ENCODE measurements around the gene PLEKHH2.
"Not testable (repeated sequence)": the region's sequence is repeated elsewhere in the genome, so short reads cannot be mapped to it uniquely, and the experiment has no call there.

PLEKHH2 gene

DNA sequence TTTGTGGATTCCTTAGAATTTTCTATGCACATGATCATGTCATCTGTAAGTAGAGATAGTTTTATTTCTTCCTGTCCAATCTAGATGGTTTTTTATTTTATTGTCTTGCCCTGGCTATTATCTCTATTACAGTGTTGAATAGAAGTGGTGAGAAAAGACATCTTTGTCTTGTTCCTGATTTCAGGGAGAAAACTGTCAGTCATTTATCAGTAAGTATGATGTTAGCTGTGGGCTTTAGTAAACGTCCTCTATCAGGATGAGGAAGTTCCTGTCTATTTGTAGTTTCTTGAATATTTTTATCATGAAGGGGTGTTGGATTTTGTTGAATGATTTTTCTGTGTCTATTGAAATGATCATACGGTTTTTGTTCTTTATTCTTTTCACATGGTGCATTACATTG lies 5.3 kb downstream of the PLEKHH2 start:
- no peak for DNase-seq

GRCh38 chr2:43643680-43644079 lies 6.6 kb downstream of the PLEKHH2 start:
- DNase-seq = no peak

GRCh38 chr2:43648994-43649701 lies 12.1 kb downstream of the PLEKHH2 start:
- DNase-seq = no peak

DNA sequence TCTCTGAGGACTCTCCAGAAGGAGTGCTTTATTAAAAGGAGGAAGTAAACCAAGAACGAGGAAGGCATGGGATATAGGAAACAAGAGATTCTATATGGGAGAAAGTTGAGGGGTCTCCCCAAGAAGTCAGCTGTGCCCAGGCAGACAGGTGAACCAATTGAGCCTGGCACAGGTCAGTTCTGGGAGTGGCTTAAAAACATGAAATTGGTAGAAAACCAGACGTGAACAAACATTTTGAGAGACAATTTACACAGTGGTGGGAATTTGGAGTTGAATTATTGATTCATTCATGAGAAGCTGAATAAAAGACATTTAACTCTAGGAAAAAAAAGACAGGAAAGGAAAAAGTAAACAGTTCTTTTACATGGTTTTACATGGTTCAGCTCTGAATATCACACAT lies 16.4 kb downstream of the PLEKHH2 start:
- DNase-seq = no peak

DNA sequence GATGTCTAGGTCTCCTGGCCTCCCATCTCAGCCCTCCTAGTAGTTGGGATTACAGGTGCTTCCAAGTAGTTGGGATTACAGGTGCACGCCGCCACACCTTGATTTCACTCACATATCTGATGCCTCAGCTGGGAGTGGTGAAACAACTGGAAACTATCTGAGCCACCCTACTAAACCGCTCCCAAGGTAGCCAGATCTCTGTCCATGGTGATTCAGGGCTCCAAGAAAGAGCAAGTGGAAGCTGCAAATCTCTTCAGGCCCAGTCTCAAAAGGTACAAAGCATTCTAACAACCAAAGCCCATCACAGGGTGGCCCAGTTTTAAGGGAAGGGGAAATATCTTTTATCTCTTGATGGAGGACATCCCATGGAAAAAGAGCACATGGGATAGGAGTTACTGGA lies 20.2 kb downstream of the PLEKHH2 start:
- DNase-seq = no peak

DNA sequence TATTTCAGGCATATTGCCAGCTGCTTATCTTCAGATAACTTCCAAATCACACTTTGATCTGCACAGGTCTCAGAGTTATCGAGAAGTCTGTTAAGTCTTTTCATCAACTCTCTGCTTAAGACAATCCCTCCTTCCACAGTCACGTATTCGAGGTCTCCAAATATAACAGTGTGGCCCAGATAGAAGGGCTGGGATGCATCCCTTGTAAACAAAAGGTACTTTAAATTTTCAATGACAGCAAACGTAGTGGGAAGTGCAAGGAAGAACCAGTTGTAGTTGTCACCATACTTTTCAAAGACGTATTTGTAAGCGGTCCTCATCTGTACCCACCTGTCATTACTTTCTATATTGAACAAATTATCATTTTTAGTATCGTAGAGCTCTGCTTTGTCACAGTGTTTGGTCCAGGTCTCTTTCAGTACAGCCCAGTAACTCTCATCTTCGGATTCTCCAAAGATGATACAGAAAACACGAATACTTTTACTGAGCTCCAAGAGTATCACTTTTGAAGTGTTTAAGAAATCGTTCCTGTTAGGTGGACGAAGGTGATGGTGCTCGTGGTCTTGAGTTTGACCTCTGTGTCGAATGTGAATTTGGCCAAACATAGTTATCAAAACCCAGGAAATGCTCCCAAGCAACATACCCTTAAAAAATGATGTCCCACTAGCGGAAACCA lies 38.7 kb downstream of the PLEKHH2 start:
- DNase-seq = no peak

GRCh38 chr2:43676322-43677050 lies 39.4 kb downstream of the PLEKHH2 start, which contains the start of gene C1GALT1C1L:
Gene C1GALT1C1L (minus strand): TSS chr2:43676429. CDS start chr2:43676322, 107 bp downstream.
- DNase-seq = no peak

DNA sequence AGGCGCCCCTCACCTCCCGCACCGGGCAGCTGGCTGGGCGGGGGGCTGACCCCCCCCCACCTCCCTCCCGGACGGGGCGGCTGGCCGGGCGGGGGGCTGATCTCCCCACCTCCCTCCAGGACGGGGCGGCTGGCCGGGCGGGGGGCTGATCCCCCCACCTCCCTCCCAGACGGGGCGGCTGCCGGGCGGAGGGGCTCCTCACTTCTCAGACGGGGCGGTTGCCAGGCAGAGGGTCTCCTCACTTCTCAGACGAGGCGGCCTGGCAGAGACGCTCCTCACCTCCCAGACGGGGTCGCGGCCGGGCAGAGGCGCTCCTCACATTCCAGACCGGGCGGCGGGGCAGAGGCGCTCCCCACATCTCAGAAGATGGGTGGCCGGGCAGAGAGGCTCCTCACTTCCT lies 40.7 kb downstream of the PLEKHH2 start:
- not testable (repeated sequence) for DNase-seq

GRCh38 chr2:43685357-43685756 lies 48.3 kb downstream of the PLEKHH2 start:
- no peak for DNase-seq

- no peak for DNase-seq
Observed at GRCh38 chr2:43689999-43690398, 52.9 kb downstream of the PLEKHH2 start.

DNA sequence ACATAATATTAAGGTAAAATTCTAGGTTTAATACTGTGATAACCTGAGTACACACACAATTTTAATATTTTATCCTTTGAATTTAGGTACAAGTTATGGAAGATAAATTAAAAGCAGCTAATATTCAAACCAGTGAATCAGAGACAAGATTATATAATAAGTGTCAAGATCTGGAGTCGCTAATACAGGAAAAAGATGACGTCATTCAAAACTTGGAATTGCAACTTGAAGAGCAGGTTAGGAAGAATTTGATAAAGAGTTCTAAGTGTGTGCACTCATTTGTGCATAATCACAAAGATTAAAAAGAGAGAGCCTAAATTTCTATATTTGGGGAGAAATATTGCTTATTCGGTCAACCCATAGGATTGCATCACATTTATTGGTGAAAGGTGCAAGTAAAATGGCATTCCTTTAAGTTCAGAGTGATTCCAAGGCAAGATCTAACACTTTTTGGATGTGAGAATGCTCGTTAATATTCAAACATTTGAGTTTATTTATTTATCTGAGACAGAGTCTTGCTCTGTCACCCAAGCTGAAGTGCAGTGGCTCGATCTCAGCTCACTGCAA lies 55.5 kb downstream of the PLEKHH2 start:
- DNase-seq = no peak

- DNase-seq = not testable (repeated sequence)
Observed at GRCh38 chr2:43698140-43698539, 61.1 kb downstream of the PLEKHH2 start.

DNA sequence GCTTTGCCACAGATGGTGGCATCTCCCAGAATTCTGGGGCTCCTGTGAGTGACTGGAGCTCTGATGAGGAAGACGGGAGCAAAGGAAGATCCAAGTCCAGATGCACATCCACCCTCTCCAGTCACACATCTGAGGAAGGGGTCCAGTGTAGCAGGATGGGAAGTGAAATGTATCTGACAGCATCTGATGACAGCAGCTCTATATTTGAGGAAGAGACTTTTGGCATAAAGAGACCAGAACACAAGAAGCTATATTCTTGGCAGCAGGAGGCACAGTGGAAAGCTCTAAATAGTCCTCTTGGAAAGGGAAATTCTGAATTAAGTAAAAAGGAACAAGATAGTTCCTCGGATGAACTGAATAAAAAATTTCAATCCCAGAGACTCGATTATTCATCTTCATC lies 62.7 kb downstream of the PLEKHH2 start:
- DNase-seq = no peak

- no peak for DNase-seq
Observed at GRCh38 chr2:43701111-43701510, 64.1 kb downstream of the PLEKHH2 start.

DNA sequence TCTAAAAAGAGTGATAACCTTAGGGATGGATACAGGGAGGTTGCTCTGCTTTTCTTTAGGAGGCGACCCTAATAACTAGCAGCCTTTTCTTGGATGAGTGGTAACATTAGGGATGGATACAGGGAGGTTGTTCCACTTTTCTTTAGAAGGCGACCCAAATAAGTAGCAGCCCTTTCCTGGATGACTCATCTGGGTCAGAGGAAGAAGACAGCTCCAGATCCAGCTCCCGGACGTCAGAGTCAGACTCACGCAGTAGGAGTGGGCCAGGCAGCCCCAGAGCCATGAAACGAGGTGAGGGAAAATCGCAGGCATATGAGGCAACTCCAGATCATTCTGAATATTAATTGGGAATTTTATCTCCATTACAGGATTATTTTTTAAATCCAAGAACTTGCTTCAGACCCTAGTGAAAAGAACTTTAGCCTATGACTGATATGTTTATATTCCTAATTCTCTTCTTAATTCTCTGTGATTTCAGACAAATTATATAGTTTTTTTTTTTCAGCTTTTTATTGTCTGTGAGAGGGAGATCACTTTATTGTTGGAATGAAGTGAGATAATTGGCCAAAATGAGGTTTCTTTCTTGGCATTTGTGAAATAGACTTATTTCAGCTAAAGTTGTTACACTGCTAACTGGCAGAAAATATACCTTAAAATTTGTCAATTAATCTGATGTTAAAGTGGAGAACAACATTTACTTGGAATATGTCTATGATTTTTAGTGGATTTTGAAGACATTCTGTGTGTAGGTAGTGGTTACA lies 70.4 kb downstream of the PLEKHH2 start:
- no peak for DNase-seq

DNA sequence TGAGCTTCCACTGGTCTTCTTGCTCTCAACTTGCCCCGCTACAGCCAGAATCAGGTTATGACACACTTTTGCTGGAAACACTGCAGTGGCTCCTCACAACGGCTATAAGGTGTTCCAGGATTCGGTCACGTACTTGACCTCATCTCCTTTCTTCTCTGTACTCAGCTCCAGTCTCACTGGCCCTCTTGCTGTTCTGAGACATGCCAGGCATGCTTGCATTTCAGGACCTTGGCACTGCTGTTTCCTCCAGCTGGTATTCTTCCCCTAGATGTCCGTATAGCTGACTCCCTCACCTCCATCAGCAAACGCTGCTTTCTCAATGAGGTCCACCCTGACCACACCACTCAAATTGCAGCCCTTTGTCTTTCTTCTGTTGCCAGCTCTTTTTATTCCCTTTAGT lies 71.1 kb downstream of the PLEKHH2 start:
- no peak for DNase-seq

DNA sequence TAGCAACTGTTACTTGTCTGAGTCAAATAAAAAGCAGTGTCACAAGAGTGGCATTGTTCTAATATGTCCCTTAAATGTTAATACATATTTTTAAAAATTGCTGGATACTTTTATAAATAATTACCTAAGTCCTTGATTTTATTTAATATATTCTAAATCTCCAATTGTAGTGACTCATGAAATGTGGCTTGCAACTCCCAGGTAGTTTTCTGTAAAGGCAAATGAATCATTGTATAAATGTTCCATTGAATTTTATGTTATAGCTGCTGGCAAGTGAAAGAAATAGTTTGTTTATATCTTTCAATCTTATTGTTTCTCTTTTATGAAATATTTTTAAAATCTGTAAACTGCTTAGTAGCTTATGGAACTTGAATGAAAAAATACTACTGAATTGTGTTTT lies 71.8 kb downstream of the PLEKHH2 start:
- DNase-seq = no peak

- DNase-seq = no peak
Observed at GRCh38 chr2:43710866-43711265, 73.8 kb downstream of the PLEKHH2 start.

GRCh38 chr2:43714164-43714563 lies 77.1 kb downstream of the PLEKHH2 start:
- no peak for DNase-seq

DNA sequence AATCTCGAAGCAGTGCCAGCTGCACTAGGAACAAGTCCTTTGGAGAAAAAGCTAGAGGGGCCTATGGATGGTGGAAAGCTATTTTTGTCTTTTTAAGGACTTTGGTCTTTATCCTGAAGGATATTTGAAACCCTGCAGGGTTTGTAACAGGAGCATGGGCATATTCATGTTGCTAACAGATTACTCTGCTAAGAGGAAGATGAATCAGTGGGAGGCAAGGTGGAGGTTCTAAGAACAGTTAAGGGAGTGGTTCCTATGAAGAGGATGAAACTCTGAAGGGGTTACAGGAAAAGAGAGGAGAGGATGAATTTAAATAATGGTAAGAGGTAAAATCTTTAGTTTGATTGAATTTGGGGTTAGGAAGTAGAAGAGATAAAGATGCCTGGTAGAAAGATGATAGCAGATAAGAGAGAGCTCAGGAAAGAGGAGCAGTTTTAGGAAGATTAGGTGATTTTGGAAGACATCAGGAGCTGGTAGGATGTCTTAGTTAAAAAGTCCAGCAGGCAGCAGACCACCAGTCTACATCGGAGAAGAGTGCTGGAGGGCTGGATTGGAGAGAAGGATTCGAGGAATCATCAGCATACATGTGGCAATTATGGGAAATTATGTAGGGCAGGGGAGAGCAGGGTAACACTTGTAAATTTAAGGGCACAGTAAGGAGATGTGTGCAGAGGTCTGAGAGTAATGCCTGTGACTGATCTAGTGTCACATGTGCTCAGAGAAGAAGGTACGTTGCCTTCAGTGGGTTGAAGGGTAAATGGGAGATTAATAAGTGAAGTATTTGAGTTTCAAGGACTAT lies 78.4 kb downstream of the PLEKHH2 start:
- no peak for DNase-seq

- no peak for DNase-seq
Observed at GRCh38 chr2:43717322-43717721, 80.3 kb downstream of the PLEKHH2 start.

- DNase-seq = no peak
Observed at GRCh38 chr2:43718530-43719124, 81.6 kb downstream of the PLEKHH2 start.
